ENCODE data around the gene DPAGT1. TPM values are rescaled to one million over a fixed set of nuclear protein-coding genes. Genes with fewer than 3 reads are reported as not detected.
"Not testable (repeated sequence)": the region's sequence is repeated elsewhere in the genome, so short reads cannot be mapped to it uniquely, and the experiment has no call there.

The DPAGT1 gene
- total RNA-seq, 1 experiment from 2014 or later = 18.4 TPM

DNA sequence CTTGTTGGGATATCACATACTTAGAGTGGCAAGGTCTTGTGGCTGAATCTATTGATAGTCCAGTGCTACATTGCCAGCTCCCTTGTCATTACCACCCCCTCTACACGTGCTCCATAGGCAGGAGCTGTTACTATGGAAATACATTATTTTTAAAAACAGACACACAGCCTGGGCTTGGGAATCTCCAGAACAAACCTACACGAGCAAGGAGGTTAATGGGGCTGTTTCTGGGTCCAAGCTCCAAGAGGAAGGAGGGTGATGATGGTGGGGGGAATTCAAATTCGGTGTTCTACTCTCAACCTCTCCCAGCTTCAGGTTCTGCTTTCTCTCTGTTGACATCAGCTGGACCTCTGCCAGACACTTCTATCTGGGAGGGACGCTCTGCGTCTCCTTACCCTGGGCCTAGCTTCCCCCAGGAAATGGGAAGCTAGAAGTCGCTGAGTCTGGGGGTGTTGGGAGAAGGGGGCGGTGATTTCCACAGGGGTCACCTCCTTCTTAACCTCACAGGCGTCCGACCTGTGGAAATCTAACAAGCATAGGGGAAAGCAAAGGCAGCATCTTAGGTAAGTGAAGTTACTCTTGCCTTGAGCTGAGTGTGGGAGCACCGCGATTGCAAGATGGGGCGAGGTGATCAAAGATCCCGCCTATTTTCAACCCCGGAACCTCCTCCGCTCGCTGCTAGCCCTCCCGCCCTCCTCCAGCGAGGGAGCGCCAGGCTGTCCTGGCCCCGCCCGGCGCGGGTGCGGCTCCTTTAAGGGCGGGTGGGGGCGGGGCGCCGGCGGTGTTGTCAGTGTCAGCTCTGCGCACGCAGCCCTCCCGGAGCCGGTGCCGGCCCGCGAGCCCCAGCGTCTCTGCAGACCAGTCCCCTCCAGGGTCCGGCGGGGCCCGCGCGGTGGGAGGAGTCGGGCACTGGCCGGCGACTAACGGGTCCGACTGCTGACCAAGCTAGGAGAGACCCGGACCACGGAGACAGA lies 5.2 kb upstream of the DPAGT1 start, which contains the start of gene C2CD2L:
Gene C2CD2L, plus strand, starts transcription at position 781 of the 974 bp plus-strand sequence. CDS start 398 bp downstream, outside the sequence.
- Histone ChIP-seq H3K9me3 (no peaks in the 10 kb centered on the region), H3K36me3 (peaks cover 9% of the 10 kb centered on the region), H3K27me3 (no peaks in the 10 kb centered on the region), H3K4me3 (peak within 1 kb of the TSS; percentile 83)
- DNase-seq = peak; percentile 92

DNA sequence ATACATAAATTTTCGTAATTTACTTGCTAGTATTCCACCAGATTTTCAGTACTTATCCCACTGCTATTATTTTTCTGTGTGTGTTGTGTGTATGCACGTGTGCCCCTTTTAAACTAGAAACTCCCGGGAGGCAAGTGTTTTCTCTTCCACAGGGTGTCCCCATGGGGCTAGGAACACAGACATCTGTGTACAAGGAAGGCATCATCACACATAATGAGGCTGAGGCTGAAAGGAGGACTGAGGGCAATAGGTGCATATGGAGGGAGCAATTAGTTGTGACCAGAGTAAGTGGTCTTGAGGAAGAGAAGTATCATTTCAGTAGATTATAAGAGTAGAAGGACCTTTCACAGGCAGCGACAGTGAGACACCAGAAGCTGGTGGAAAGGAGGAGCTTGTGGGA lies 2.1 kb upstream of the DPAGT1 start:
- Histone ChIP-seq H3K9me3 (no peaks in the 10 kb centered on the region), H3K36me3 (peaks cover 6% of the 10 kb centered on the region), H3K27me3 (no peaks in the 10 kb centered on the region), H3K4me3 (no peak overlapping the region)
- DNase-seq = no peak

DNA sequence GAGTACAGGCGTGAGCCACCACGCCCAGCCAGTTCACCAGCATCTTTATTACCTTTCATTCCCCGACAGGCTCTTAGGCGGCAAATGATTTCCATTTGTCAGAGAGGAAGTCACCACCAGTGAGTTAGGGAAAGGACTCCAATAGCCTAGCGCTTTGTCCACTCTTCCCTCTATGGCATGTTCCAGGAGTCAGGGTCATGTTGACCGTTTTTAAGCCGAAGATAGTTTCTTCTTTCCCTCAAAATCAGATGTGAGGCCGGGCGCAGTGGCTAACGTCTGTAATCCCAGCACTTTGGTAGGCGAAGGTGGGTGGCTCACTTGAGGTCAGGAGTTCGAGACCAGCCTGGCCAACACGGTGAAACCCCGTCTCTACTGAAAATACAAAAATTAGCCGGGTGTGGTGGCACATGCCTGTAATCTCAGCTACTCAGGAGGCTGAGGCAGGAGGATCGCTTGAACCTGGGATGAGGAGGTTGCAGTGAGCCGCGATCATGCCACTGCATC lies 1.6 kb upstream of the DPAGT1 start:
- not testable (repeated sequence) for H3K27me3 ChIP-seq
- H3K4me3 ChIP-seq = peak overlapping the region; percentile 97
- H3K36me3 ChIP-seq = peaks cover 12% of the 10 kb centered on the region

GRCh38 chr11:119100994-119101758 lies 477 bp downstream of the DPAGT1 start:
- H3K36me3 ChIP-seq = peaks cover 32% of the 10 kb centered on the region
- H3K4me3 ChIP-seq = peak overlapping the region; percentile 97
- peak; percentile 60 for DNase-seq
- H3K27me3 ChIP-seq = no peaks in the 10 kb centered on the region
- H3K9me3 ChIP-seq = no peaks in the 10 kb centered on the region

More for the DNA sequence above, 1.6 kb upstream of the DPAGT1 start:
- H3K9me3 ChIP-seq, DNase-seq: not testable (repeated sequence)

DNA sequence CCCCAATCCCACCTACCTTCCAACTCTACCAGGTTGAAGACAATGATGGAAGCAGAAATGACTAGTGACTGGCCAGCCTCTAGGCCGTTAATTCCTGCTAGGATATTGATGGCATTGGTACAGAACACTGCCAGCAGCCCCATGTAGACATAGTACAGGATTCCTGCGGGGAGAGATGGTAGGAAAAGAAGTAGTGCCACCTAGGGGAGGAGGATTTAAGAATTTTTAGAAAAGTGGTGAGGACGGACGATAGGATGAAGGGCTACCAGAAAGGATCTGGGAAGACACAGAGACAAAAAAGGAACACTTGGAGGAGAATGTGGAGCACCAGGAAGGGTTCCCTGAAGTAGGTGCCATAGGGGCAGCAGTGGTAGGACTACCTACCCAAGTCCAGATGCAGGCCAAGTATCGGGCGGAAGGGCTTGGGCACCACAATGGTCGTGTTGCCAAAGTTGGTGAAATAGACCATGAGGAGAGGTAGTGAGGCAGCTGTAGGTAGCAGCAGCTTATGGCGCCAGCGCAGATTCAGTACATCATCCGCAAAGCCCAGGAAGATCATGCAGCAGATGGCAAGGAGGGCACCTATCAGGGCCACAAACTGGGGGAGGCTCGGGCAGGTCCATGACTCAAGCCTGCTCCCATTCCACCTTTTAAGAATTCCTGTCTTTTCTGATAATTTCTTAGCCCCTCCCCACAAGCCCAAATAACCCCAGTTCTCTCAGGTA lies 1.2 kb downstream of the DPAGT1 start:
- peak; percentile 34 for DNase-seq
- H3K9me3 ChIP-seq = no peaks in the 10 kb centered on the region
- H3K4me3 ChIP-seq = peak overlapping the region; percentile 97

DNA sequence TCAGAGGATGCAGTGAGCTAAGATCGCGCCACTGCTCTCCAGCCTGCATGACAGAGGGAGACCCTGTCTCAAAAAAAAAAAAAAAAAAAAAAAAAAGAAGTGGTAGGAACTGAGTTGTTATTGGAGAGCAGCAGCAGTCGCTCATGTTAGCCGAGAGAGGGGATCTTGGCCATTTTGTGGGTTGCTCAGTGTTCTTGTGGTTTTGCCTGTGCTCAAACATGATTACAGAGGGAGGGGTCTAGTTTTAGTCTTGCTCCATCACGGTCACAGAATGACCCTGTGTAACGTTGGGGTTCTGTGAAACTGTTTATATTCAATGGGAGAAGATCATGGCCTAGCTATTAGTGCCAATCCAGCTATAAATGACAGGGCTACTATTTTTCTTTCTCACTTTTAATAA lies 1.9 kb downstream of the DPAGT1 start:
- Histone ChIP-seq H3K27me3 (no peaks in the 10 kb centered on the region), H3K9me3 (no peaks in the 10 kb centered on the region), H3K36me3 (peaks cover 40% of the 10 kb centered on the region), H3K4me3 (no peak overlapping the region; the same call in 1 of the 2 replicates)
- DNase-seq = no peak

More for the DNA sequence above, 1.2 kb downstream of the DPAGT1 start:
- Histone ChIP-seq H3K36me3 (peaks cover 35% of the 10 kb centered on the region), H3K27me3 (no peaks in the 10 kb centered on the region)

DNA sequence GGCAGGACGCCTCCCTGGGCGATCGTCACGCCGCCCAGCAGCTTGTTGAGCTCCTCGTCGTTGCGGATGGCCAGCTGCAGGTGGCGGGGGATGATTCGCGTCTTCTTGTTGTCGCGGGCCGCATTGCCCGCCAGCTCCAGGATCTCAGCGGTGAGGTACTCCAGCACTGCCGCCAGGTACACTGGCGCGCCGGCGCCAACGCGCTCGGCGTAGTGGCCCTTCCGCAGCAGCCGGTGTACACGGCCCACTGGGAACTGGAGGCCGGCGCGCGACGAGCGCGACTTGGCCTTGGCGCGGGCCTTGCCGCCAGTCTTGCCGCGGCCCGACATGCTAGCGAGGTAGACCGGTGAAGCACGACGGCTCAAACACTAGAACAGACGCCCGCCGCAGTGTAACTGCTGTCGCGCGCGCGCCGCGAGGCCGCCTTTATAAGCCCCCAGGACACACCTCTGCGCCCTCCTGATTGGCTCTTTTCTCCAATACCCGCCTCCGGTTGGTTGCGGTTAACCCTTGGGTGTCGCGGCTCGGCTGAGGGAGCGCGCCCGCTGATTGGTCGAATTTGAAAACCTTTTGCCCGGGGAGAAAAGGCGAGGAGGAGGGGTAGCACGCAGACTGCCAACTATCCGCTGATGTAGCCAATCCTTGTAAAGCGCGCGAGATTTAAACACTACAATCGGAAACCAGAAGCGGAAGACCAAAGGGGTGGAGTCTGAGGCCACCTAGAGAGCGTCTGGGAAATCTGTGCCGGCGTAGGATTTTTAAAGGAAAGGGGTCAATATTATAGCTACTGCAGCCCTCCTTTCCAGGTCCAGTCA lies 6.4 kb downstream of the DPAGT1 start:
- no peaks in the 10 kb centered on the region for H3K9me3 ChIP-seq
- H3K36me3 ChIP-seq = peaks cover 74% of the 10 kb centered on the region
- H3K27me3 ChIP-seq = no peaks in the 10 kb centered on the region
- peak overlapping the region; percentile 79 for H3K4me3 ChIP-seq
- DNase-seq = peak; percentile 99

DNA sequence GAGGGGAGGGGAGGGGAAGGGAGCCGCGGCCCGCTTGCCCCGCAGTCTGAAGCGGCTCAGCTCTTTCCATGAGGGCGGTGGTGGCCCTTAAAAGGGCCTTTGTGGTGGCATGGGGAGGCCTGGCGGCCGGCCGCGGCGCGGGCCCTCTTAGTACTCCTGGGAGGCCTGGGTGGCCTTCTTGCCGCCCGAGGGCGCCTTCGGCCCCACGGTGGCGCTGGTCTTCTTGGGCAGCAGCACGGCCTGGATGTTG lies 6.9 kb downstream of the DPAGT1 start:
- Histone ChIP-seq H3K36me3 (peaks cover 71% of the 10 kb centered on the region), H3K4me3 (peak overlapping the region; percentile 79), H3K9me3 (no peaks in the 10 kb centered on the region), H3K27me3 (no peaks in the 10 kb centered on the region)
- DNase-seq = peak; percentile 78

- peaks cover 71% of the 10 kb centered on the region for H3K36me3 ChIP-seq
- no peaks in the 10 kb centered on the region for H3K9me3 ChIP-seq
- DNase-seq = peak; percentile 19
- peak overlapping the region; percentile 79 for H3K4me3 ChIP-seq
- no peaks in the 10 kb centered on the region for H3K27me3 ChIP-seq
These were observed 7.5 kb downstream of the DPAGT1 start for GRCh38 chr11:119093942-119094815.

GRCh38 chr11:119092880-119093842 lies 8.5 kb downstream of the DPAGT1 start:
- H3K4me3 ChIP-seq = peak overlapping the region; percentile 79
- no peaks in the 10 kb centered on the region for H3K9me3 ChIP-seq
- H3K27me3 ChIP-seq = no peaks in the 10 kb centered on the region
- peak; percentile 36 for DNase-seq
- H3K36me3 ChIP-seq = peaks cover 63% of the 10 kb centered on the region

DNA sequence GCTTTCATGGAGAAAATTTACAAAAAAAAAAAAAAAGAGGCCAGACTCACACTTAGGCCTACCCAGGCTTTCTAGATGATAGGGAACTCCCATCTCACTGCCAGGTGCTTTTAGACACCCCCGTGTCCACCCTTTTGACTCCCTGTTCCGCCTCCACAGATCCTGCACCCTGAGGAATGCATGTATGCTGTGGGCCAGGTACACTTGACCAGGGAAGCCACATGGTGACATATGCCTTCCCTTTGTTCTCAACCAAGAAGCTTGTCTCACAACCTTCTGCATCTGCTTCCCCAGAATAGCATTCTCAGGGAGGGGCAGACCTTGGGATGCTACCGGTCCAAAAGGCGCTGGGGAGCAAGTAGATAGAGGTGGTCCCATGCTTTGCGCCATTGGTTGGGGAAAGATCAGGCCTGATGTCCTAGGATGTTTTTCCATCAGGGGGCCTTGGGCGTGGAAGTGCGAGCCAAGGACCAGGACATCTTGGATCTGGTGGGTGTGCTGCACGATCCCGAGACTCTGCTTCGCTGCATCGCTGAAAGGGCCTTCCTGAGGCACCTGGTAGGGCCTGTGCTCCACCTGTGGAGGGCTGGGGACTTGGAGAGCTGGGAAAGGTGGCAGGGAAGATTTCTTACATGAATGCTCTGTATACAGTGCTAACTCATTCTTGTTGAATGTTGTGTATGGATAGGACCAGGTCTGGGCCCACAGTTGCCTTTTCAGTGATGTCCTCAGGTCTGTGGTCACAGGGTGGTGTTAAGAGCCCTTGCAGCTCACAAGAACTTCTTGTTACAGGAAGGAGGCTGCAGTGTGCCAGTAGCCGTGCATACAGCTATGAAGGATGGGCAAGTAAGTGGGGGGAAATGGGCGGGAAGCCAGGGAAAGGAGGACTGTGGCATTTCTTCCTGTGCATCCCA lies 9.4 kb downstream of the DPAGT1 start:
- no peak for DNase-seq
- peaks cover 54% of the 10 kb centered on the region for H3K36me3 ChIP-seq
- peak overlapping the region; percentile 79 for H3K4me3 ChIP-seq
- H3K9me3 ChIP-seq = no peaks in the 10 kb centered on the region
- no peaks in the 10 kb centered on the region for H3K27me3 ChIP-seq

- Histone ChIP-seq H3K4me3 (no peak overlapping the region), H3K27me3 (no peaks in the 10 kb centered on the region), H3K9me3 (no peaks in the 10 kb centered on the region), H3K36me3 (peaks cover 43% of the 10 kb centered on the region)
- no peak for DNase-seq
These were observed 10.5 kb downstream of the DPAGT1 start for GRCh38 chr11:119091178-119091577.

GRCh38 chr11:119089319-119089718 lies 12.3 kb downstream of the DPAGT1 start:
- no peaks in the 10 kb centered on the region for H3K27me3 ChIP-seq
- H3K9me3 ChIP-seq = no peaks in the 10 kb centered on the region
- DNase-seq = no peak
- no peak overlapping the region for H3K4me3 ChIP-seq
- peaks cover 34% of the 10 kb centered on the region for H3K36me3 ChIP-seq

Data from MG63 (cell line).